PFSK-1 (cell line): ENCODE data around the gene KDM4B.

Experiments used
- POLR2AphosphoS5 ChIP-seq: IDR thresholded peaks from 2 replicates; pipeline ENCODE4 v1.6.1; 2012; ENCODE audit warnings: low read depth, mild to moderate bottlenecking, control low read depth, low read length, moderate library complexity
- TF ChIP-seq, protein P1 (sequence below), 2 experiments: IDR thresholded peaks; 2 replicates each; pipeline versions ENCODE4 v1.6.1 to v1.8.0; 2011 to 2012; ENCODE audit warnings: low read depth in 2 of 2, low read length in 2 of 2, control low read depth in 1 of 2, inconsistent platforms in 1 of 2, mild to moderate bottlenecking in 1 of 2, moderate library complexity in 1 of 2; ENCODE audit not compliant: insufficient read depth in 1 of 2

DNA sequence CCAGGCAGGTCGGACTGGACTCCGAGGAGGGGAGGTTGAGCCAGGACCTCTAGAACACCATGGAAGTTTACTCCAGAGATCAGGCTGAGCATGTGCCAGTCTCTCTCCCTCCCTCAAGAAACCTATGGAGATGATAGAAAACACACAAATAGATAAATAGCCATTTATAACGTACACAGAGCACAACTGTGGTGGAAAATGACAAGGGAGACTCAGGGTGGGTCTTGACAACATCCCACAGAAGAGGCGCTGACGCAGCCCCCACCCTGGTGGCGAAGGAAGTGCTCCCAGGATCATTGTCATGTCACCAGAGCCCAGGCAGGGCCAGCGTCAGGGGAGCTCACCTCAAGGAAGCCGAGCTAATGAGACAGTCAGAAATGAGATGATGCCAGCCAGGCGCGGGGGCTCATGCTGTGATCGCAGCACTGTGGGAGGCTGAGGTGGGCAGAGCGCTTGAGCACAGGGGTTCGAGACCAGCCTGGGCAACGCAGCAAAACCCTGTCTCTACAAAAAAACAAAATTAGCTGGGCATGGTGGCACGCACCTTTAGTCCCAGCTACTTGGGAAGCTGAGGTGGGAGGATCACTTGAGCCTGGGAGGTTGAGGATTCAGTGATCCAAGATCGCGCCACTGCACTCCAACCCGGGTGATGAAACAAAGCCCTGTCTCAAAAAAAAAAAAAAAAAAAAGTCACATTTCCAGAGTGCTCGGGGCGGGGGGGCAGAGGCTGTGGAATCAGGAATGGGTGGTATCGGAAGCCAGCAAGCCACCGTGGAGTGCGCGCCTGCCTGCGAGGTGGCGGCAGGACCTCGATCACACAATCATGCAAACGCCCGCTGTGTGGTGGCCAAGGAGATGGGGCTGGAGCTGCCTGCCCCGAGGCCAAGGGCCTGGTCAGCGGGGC lies 178.4 kb downstream of the KDM4B start:
- TF ChIP-seq POLR2AphosphoS5, result no peak
- TF ChIP-seq, protein P1, sequence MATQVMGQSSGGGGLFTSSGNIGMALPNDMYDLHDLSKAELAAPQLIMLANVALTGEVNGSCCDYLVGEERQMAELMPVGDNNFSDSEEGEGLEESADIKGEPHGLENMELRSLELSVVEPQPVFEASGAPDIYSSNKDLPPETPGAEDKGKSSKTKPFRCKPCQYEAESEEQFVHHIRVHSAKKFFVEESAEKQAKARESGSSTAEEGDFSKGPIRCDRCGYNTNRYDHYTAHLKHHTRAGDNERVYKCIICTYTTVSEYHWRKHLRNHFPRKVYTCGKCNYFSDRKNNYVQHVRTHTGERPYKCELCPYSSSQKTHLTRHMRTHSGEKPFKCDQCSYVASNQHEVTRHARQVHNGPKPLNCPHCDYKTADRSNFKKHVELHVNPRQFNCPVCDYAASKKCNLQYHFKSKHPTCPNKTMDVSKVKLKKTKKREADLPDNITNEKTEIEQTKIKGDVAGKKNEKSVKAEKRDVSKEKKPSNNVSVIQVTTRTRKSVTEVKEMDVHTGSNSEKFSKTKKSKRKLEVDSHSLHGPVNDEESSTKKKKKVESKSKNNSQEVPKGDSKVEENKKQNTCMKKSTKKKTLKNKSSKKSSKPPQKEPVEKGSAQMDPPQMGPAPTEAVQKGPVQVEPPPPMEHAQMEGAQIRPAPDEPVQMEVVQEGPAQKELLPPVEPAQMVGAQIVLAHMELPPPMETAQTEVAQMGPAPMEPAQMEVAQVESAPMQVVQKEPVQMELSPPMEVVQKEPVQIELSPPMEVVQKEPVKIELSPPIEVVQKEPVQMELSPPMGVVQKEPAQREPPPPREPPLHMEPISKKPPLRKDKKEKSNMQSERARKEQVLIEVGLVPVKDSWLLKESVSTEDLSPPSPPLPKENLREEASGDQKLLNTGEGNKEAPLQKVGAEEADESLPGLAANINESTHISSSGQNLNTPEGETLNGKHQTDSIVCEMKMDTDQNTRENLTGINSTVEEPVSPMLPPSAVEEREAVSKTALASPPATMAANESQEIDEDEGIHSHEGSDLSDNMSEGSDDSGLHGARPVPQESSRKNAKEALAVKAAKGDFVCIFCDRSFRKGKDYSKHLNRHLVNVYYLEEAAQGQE (IDR thresholded peaks at IDR 0.05; ENCODE audit: insufficient read depth in 1 of 2, low read depth in 2 of 2, low read length in 2 of 2), result no peak
